H9 (cell line): ENCODE results near the gene NR1H2. TPM values are rescaled to one million over a fixed set of nuclear protein-coding genes. Genes with fewer than 3 reads are reported as not detected.

Source experiments
- DNase-seq: peaks from one replicate; pipeline ENCODE4 v3.0.0-alpha.2; 2017
- H2AFZ ChIP-seq: one replicate; pipeline ENCODE4 v1.6.1; 2013; ENCODE audit warnings: mild to moderate bottlenecking, low read length, control low read depth, moderate library complexity
- H2AK5ac ChIP-seq: 2 replicates; pipeline ENCODE4 v1.6.1; 2013; ENCODE audit warnings: low read length, control low read depth, mixed read lengths; ENCODE audit not compliant: insufficient read length
- H2BK120ac ChIP-seq: one replicate; pipeline ENCODE4 v1.6.1; 2013; ENCODE audit warnings: low read depth, mild to moderate bottlenecking, low read length, control low read depth, inconsistent platforms; ENCODE audit not compliant: poor library complexity, severe bottlenecking
- H2BK12ac ChIP-seq: 2 replicates; pipeline ENCODE4 v1.6.1; 2013; ENCODE audit warnings: low read length, control low read depth, mixed read lengths, low read depth; ENCODE audit not compliant: insufficient read length
- H2BK15ac ChIP-seq: 2 replicates; pipeline ENCODE4 v1.6.1; 2013; ENCODE audit warnings: low read depth, low read length, control low read depth
- H2BK20ac ChIP-seq: one replicate; pipeline ENCODE4 v1.6.1; 2013; ENCODE audit warnings: low read depth, mild to moderate bottlenecking, low read length, control low read depth, inconsistent platforms; ENCODE audit not compliant: poor library complexity, severe bottlenecking
- H2BK5ac ChIP-seq: 2 replicates; pipeline ENCODE4 v1.6.1; 2013; ENCODE audit warnings: low read length, control low read depth, mixed read lengths; ENCODE audit not compliant: insufficient read length
- H3K14ac ChIP-seq: 2 replicates; pipeline ENCODE4 v1.6.1; 2013; ENCODE audit warnings: low read length, control low read depth; ENCODE audit not compliant: insufficient read depth
- H3K18ac ChIP-seq: 2 replicates; pipeline ENCODE4 v1.6.1; 2013; ENCODE audit warnings: low read depth, mild to moderate bottlenecking, mixed read lengths, low read length, control low read depth; ENCODE audit not compliant: insufficient read length
- H3K23ac ChIP-seq: 2 replicates; pipeline ENCODE4 v1.6.1; 2013; ENCODE audit warnings: low read length, control low read depth, mixed read lengths, low read depth; ENCODE audit not compliant: insufficient read length
- H3K23me2 ChIP-seq: 2 replicates; pipeline ENCODE4 v1.6.1; 2013; ENCODE audit warnings: low read depth, mild to moderate bottlenecking, mixed read lengths, low read length, control low read depth; ENCODE audit not compliant: insufficient read length, poor library complexity, severe bottlenecking
- H3K27ac ChIP-seq: 2 replicates; pipeline ENCODE4 v1.5.1; 2013; ENCODE audit warnings: low read length, control low read depth, mixed read lengths, low read depth; ENCODE audit not compliant: insufficient read length
- H3K27me3 ChIP-seq: 2 replicates; pipeline ENCODE4 v1.6.1; 2013; ENCODE audit warnings: low read length, control low read depth, inconsistent platforms; ENCODE audit not compliant: insufficient read depth
- H3K4ac ChIP-seq: 2 replicates; pipeline ENCODE4 v1.6.1; 2013; ENCODE audit warnings: low read depth, mild to moderate bottlenecking, control low read depth, inconsistent platforms, low read length, moderate library complexity
- H3K4me1 ChIP-seq: 2 replicates; pipeline ENCODE4 v1.6.1; 2013; ENCODE audit warnings: low read length, control low read depth, inconsistent platforms; ENCODE audit not compliant: insufficient read depth
- H3K4me2 ChIP-seq: 2 replicates; pipeline ENCODE4 v1.6.1; 2013; ENCODE audit warnings: low read length, control low read depth, mixed read lengths; ENCODE audit not compliant: insufficient read length, insufficient read depth
- H3K56ac ChIP-seq: 2 replicates; pipeline ENCODE4 v1.6.1; 2013; ENCODE audit warnings: low read depth, mild to moderate bottlenecking, mixed read lengths, low read length, control low read depth; ENCODE audit not compliant: insufficient read length
- H3K79me1 ChIP-seq: 2 replicates; pipeline ENCODE4 v1.6.1; 2013; ENCODE audit warnings: low read depth, mild to moderate bottlenecking, moderate library complexity, low read length, control low read depth, inconsistent platforms; ENCODE audit not compliant: insufficient read depth, poor library complexity, severe bottlenecking
- H3K79me2 ChIP-seq: 2 replicates; pipeline ENCODE4 v1.6.1; 2013; ENCODE audit warnings: low read length, control low read depth, inconsistent platforms; ENCODE audit not compliant: insufficient read depth
- H3K9ac ChIP-seq: 2 replicates; pipeline ENCODE4 v1.6.1; 2013; ENCODE audit warnings: low read length, control low read depth, mixed read lengths; ENCODE audit not compliant: insufficient read length; ENCODE audit errors: extremely low read depth
- H3K9me3 ChIP-seq: one replicate; pipeline ENCODE4 v1.6.1; 2013; ENCODE audit warnings: low read depth, low read length, inconsistent platforms; ENCODE audit not compliant: control insufficient read depth
- H3T11ph ChIP-seq: one replicate; pipeline ENCODE4 v1.6.1; 2013; ENCODE audit warnings: mild to moderate bottlenecking, low read length, control low read depth, inconsistent platforms
- H4K20me1 ChIP-seq: one replicate; pipeline ENCODE4 v1.6.1; 2013; ENCODE audit not compliant: control insufficient read depth, insufficient read length, insufficient read depth
- H4K5ac ChIP-seq: 2 replicates; pipeline ENCODE4 v1.6.1; 2013; ENCODE audit warnings: low read depth, mild to moderate bottlenecking, mixed read lengths, low read length, control low read depth; ENCODE audit not compliant: insufficient read length
- H4K8ac ChIP-seq: replicated peaks from 2 replicates; pipeline ENCODE4 v1.6.1; 2013; ENCODE audit warnings: low read length, control low read depth, mixed read lengths, low read depth; ENCODE audit not compliant: insufficient read length
- H4K91ac ChIP-seq: 2 replicates; pipeline ENCODE4 v1.6.1; 2013; ENCODE audit warnings: low read depth, mild to moderate bottlenecking, moderate library complexity, mixed read lengths, low read length, control low read depth; ENCODE audit not compliant: insufficient read length
- H3K27ac Mint-ChIP-seq, 3 experiments: 2 replicates in 2 of 3; 3 replicates in 1 of 3; pipeline ENCODE4 v1.8.0; 2020 to 2021; ENCODE audit warnings: mixed read lengths in 3 of 3, mild to moderate bottlenecking in 1 of 3, moderate library complexity in 1 of 3
- H3K27me3 Mint-ChIP-seq: 2 replicates; pipeline ENCODE4 v1.8.0; 2021; ENCODE audit warnings: low read depth, mild to moderate bottlenecking, moderate library complexity, mixed read lengths
- H3K36me3 Mint-ChIP-seq, 3 experiments: 2 replicates in 2 of 3; 3 replicates in 1 of 3; pipeline ENCODE4 v1.8.0; 2020 to 2021; ENCODE audit warnings: low read depth in 3 of 3, mixed read lengths in 3 of 3; ENCODE audit not compliant: insufficient read depth in 1 of 3
- H3K4me1 Mint-ChIP-seq, 2 experiments: 2 replicates each; pipeline ENCODE4 v1.8.0; 2020; ENCODE audit warnings: mixed read lengths in 2 of 2
- H3K4me3 Mint-ChIP-seq, 2 experiments: 2 replicates in 1 of 2; 3 replicates in 1 of 2; pipeline ENCODE4 v1.8.0; 2020 to 2021; ENCODE audit warnings: mild to moderate bottlenecking in 2 of 2, mixed read lengths in 2 of 2, moderate library complexity in 1 of 2
- H3K9me3 Mint-ChIP-seq, 2 experiments: 2 replicates in 1 of 2; 3 replicates in 1 of 2; pipeline ENCODE4 v1.8.0; 2020; ENCODE audit warnings: mild to moderate bottlenecking in 2 of 2, mixed read lengths in 2 of 2, moderate library complexity in 1 of 2
- CTCF ChIP-seq: fragments of 200-600 bp; sonication (generic); conservative IDR thresholded peaks from 3 replicates; pipeline ENCODE4 v1.8.0; 2021; ENCODE audit warnings: antibody characterized with exemption, mild to moderate bottlenecking
- WGBS: extraction: QIAGEN DNeasy Blood & Tissue Kit; methylation state at CpG from one replicate; pipeline ENCODE4 v1.1.7; 2013; ENCODE audit warnings: missing lambda C conversion rate, low lambda C conversion rate, mixed read lengths; ENCODE audit not compliant: insufficient read length; ENCODE audit errors: extremely low coverage; 5-methylcytosine and 5-hydroxymethylcytosine counted together
- total RNA-seq: library from RNA; stranded (reverse); gene quantifications from 2 replicates; pipeline ENCODE4 v1.2.1, GENCODE V29; 2021

The NR1H2 gene
- total RNA-seq, 1 experiment from 2014 or later = 33.2 TPM

GRCh38 chr19:50383001-50383851 lies 7.0 kb downstream of the NR1H2 start:
- Histone ChIP-seq H2BK120ac (no peak overlapping the region), H2AFZ (no peak overlapping the region), H3K79me1 (peaks cover 8% of the 10 kb centered on the region), H4K20me1 (no peaks in the 10 kb centered on the region), H2BK15ac (no peak overlapping the region), H3K9ac (peak overlapping the region; percentile 46), H4K91ac (no peak overlapping the region), H3K56ac (no peak overlapping the region), H3K27me3 (no peaks in the 10 kb centered on the region), H3K18ac (no peak overlapping the region), H3T11ph (no peak overlapping the region), H3K9me3 (no peaks in the 10 kb centered on the region), H2BK12ac (no peak overlapping the region), H4K8ac (no peak overlapping the region), H3K4me2 (peak overlapping the region; percentile 99), H3K27ac (no peak overlapping the region), H3K23me2 (peaks cover 14% of the 10 kb centered on the region), H3K4ac (no peak overlapping the region), H2BK5ac (no peak overlapping the region), H3K23ac (no peak overlapping the region), H2BK20ac (no peak overlapping the region), H3K79me2 (peaks cover 12% of the 10 kb centered on the region; the same call in 1 of the 2 replicates), H2AK5ac (no peak overlapping the region), H3K14ac (no peak overlapping the region), H3K4me1 (no peaks in the 10 kb centered on the region), H4K5ac (no peak overlapping the region)
- H3K36me3 Mint-ChIP-seq = peaks cover 42 to 62% (median 57%) of the 10 kb centered on the region in 3 experiments
- TF ChIP-seq CTCF = no peak
- peak overlapping the region; percentile 94 for H3K4me3 Mint-ChIP-seq
- no peaks in the 10 kb centered on the region; the same call in 1 of the 2 replicates for H3K27me3 Mint-ChIP-seq
- WGBS = no CpG with 5 or more reads among the region's 21 CpGs
- no peaks in the 10 kb centered on the region; a peak in 2 of 5 replicates for H3K9me3 Mint-ChIP-seq
- H3K27ac Mint-ChIP-seq = peak overlapping the region; percentile 90 to 99 (median 91)
- H3K4me1 Mint-ChIP-seq = peaks cover 15 to 17% of the 10 kb centered on the region in 2 experiments
- DNase-seq = peak; percentile 49
